Caco-2 (cell line): ENCODE data around the gene SRRM2. TPM values are rescaled to one million over a fixed set of nuclear protein-coding genes. Genes with fewer than 3 reads are reported as not detected.

Experiments used
- BruUV-seq: library from RNA; stranded (reverse); fragments of 400-500 nt; replicated peaks from 2 replicates; lab custom pipeline; 2021; lab: Mats Ljungman, UMichigan
- CTCF ChIA-PET: fragments of 300-600 bp; sonication (Branson Sonifier 250); formaldehyde crosslinking; loops from one replicate; lab custom pipeline; 2022; ENCODE audit warnings: antibody characterized with exemption; lab: Charles Lee
- POLR2A ChIA-PET: fragments of 300-600 bp; sonication (Branson Sonifier 250); formaldehyde crosslinking; loops from one replicate; lab custom pipeline; 2022; ENCODE audit warnings: antibody characterized with exemption; lab: Charles Lee
- DNase-seq, 2 experiments: peaks; one replicate each; pipeline versions ENCODE4 v3.0.0 to v3.0.0-alpha.2; 2020 to 2022
- H3K27me3 ChIP-seq: replicated peaks from 2 replicates; pipeline ENCODE4 v1.6.0; 2011; ENCODE audit warnings: low read length; ENCODE audit not compliant: control insufficient read depth, insufficient read depth
- H3K36me3 ChIP-seq: 2 replicates; pipeline ENCODE4 v1.5.1; 2011; ENCODE audit warnings: low read length; ENCODE audit not compliant: control insufficient read depth, insufficient read depth
- H3K4me1 ChIP-seq: fragments of 250-450 bp; sonication (Bioruptor Pico); 2 replicates; pipeline ENCODE4 v1.5.1; 2020; ENCODE audit warnings: mild to moderate bottlenecking
- H3K4me3 ChIP-seq: 2 replicates; pipeline ENCODE4 v1.5.1; 2011; ENCODE audit warnings: low read depth, mild to moderate bottlenecking, control low read depth, low read length
- H3K9me3 ChIP-seq: fragments of 250-450 bp; sonication (Bioruptor Pico); 2 replicates; pipeline ENCODE4 v1.5.1; 2020; ENCODE audit warnings: mild to moderate bottlenecking, moderate library complexity
- H3K27ac Mint-ChIP-seq: one replicate; pipeline ENCODE4 v1.8.0; 2022; ENCODE audit warnings: mixed read lengths; ENCODE audit not compliant: unreplicated experiment
- H3K27me3 Mint-ChIP-seq: one replicate; pipeline ENCODE4 v1.8.0; 2022; ENCODE audit warnings: mixed read lengths; ENCODE audit not compliant: insufficient read depth, unreplicated experiment
- H3K36me3 Mint-ChIP-seq: one replicate; pipeline ENCODE4 v1.8.0; 2022; ENCODE audit warnings: mild to moderate bottlenecking, mixed read lengths; ENCODE audit not compliant: insufficient read depth, unreplicated experiment
- H3K4me1 Mint-ChIP-seq: one replicate; pipeline ENCODE4 v1.8.0; 2022; ENCODE audit warnings: low read depth, mixed read lengths; ENCODE audit not compliant: unreplicated experiment
- H3K4me3 Mint-ChIP-seq: one replicate; pipeline ENCODE4 v1.8.0; 2022; ENCODE audit warnings: mild to moderate bottlenecking, moderate library complexity, mixed read lengths; ENCODE audit not compliant: unreplicated experiment
- H3K9me3 Mint-ChIP-seq: one replicate; pipeline ENCODE4 v1.8.0; 2022; ENCODE audit warnings: mixed read lengths; ENCODE audit not compliant: unreplicated experiment
- intact Hi-C: fragments of 100-400 bp; cut with micrococcal nuclease; formaldehyde crosslinking; loops from one replicate; pipeline ENCODE4 v1.10.0; 2022; ENCODE audit not compliant: unreplicated experiment
- total RNA-seq: library from RNA; stranded (reverse); gene quantifications from 2 replicates; pipeline ENCODE4 v1.2.3, GENCODE V29; 2022
- TF ChIP-seq, protein P1 (sequence below), 2 experiments: fragments of 200-600 bp in 1 of 2; IDR thresholded peaks; 1 replicate in 1 of 2; 2 replicates in 1 of 2; pipeline versions ENCODE4 v1.5.1 to v1.8.0; 2011 to 2022; ENCODE audit warnings: antibody characterized with exemption in 1 of 2, control low read depth in 1 of 2, inconsistent platforms in 1 of 2, low read depth in 1 of 2, low read length in 1 of 2, mild to moderate bottlenecking in 1 of 2, moderate library complexity in 1 of 2; ENCODE audit not compliant: insufficient read depth in 1 of 2, severe bottlenecking in 1 of 2, unreplicated experiment in 1 of 2

Gene SRRM2
- total RNA-seq, 1 experiment from 2014 or later = 332 TPM

DNA sequence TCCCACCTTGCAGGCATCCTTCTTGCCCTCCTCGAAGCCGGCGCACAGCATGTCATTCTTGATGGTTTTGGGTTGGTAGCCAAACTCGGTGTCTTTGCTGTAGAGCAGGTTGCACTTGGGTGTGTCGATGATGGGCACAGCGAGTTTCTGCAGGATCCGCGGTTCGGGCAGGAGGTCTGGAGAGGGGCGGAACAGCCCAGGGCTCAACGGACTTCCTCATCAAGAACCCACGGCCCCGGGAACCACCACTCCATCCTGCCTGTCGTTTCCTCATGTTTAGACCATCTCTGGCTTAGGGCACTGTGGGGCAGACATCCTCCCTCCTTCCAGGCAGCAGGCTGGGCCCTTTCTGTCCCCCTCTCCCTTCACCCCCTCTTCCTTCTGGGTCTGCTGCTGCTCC, 38.9 kb upstream of the SRRM2 start:
- no peaks in the 10 kb centered on the region for H3K4me1 Mint-ChIP-seq
- H3K4me3 Mint-ChIP-seq = no peak overlapping the region
- peaks cover 11% of the 10 kb centered on the region for H3K36me3 Mint-ChIP-seq
- H3K9me3 Mint-ChIP-seq = no peaks in the 10 kb centered on the region
- Histone ChIP-seq H3K9me3 (no peaks in the 10 kb centered on the region), H3K27me3 (no peaks in the 10 kb centered on the region), H3K4me1 (peaks cover under 1% of the 10 kb centered on the region), H3K4me3 (no peak overlapping the region), H3K36me3 (no peaks in the 10 kb centered on the region)
- intact Hi-C loops = no loop called here
- no peak overlapping the region for H3K27ac Mint-ChIP-seq
- ChIA-PET CTCF (no interaction called here), POLR2A (no interaction called here)
- no peak for DNase-seq
- TF ChIP-seq, protein P1, sequence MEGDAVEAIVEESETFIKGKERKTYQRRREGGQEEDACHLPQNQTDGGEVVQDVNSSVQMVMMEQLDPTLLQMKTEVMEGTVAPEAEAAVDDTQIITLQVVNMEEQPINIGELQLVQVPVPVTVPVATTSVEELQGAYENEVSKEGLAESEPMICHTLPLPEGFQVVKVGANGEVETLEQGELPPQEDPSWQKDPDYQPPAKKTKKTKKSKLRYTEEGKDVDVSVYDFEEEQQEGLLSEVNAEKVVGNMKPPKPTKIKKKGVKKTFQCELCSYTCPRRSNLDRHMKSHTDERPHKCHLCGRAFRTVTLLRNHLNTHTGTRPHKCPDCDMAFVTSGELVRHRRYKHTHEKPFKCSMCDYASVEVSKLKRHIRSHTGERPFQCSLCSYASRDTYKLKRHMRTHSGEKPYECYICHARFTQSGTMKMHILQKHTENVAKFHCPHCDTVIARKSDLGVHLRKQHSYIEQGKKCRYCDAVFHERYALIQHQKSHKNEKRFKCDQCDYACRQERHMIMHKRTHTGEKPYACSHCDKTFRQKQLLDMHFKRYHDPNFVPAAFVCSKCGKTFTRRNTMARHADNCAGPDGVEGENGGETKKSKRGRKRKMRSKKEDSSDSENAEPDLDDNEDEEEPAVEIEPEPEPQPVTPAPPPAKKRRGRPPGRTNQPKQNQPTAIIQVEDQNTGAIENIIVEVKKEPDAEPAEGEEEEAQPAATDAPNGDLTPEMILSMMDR (IDR thresholded peaks at IDR 0.05; ENCODE audit: insufficient read depth in 1 of 2, low read depth in 1 of 2, low read length in 1 of 2, severe bottlenecking in 1 of 2, unreplicated experiment in 1 of 2) = no peak
- no TSS peak for BruUV-seq
- peaks cover 3% of the 10 kb centered on the region for H3K27me3 Mint-ChIP-seq

DNA sequence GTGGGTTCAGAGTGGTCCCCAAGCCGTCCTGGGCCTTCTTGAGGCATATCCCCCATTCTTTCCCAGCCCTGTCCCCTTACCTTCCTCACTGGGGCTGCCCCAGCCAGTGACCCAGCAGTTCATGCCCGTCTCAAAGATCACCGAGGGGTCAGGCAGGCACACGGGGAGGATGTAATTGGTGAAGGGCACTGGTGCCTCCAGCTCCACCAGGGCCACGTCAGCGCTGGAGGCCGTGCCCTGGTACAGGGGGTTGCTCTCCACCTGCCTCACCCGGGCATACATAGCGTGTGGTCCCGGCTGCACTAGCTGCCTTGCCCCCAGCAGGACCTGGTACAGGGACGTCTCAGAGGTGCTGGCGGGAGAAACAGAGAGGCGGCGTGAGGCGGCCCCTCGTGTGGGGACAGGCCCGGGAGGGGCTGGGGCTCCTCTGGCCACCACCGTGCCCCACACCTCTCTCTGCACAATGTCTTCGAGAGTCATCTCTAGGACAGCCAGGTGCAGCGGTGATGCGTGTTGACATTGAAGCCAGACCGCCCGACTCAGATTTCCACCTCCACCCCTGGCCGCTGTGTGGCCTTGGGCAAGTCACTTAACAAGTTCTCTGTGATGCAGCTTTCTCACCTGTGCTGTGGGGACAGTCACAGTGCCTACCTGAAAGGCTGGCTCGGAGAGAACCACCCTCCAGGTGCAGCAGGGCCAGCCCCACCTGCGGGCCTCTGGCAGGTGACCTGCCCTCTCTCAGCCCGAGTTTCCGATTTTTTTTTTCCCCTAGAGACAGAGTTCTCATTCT, 38.3 kb upstream of the SRRM2 start:
- Mint-ChIP-seq H3K9me3 (no peaks in the 10 kb centered on the region), H3K27ac (no peak overlapping the region), H3K4me1 (no peaks in the 10 kb centered on the region), H3K27me3 (peaks cover 3% of the 10 kb centered on the region), H3K36me3 (peaks cover 11% of the 10 kb centered on the region), H3K4me3 (no peak overlapping the region)
- no peaks in the 10 kb centered on the region for H3K27me3 ChIP-seq
- TF ChIP-seq, protein P1 (IDR thresholded peaks at IDR 0.05; ENCODE audit: insufficient read depth in 1 of 2, low read depth in 1 of 2, low read length in 1 of 2, severe bottlenecking in 1 of 2, unreplicated experiment in 1 of 2) = no peak
- intact Hi-C loops = no loop called here
- ChIA-PET CTCF (no interaction called here), POLR2A (no interaction called here)
- H3K9me3 ChIP-seq = no peaks in the 10 kb centered on the region
- H3K36me3 ChIP-seq = no peaks in the 10 kb centered on the region
- no TSS peak for BruUV-seq
- no peak overlapping the region for H3K4me3 ChIP-seq
- no peak for DNase-seq
- peaks cover 7% of the 10 kb centered on the region for H3K4me1 ChIP-seq

DNA sequence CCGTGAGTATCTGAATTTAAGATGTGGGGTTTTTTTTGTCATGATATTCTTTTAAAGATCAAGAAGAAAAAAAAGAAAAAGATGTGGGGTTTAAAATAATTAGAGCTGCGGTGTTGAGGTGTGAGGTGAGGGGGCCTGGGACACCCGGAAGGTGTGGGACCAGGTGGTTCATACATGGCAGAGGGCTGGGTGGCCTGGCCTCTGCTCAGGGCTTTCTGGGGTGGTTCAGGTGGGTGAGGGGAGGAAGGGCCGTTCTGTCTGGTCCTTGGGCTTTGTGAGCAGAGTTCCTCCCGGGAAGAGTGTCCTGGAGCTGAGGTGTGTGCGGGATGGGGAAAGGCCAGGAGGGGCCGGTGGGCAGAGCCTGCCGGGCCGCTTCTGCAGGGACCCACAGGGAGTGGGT, 37.4 kb upstream of the SRRM2 start:
- intact Hi-C loops = no loop called here
- H3K4me1 Mint-ChIP-seq = no peaks in the 10 kb centered on the region
- TF ChIP-seq, protein P1 (IDR thresholded peaks at IDR 0.05; ENCODE audit: insufficient read depth in 1 of 2, low read depth in 1 of 2, low read length in 1 of 2, severe bottlenecking in 1 of 2, unreplicated experiment in 1 of 2) = no peak
- DNase-seq = no peak
- no TSS peak for BruUV-seq
- H3K9me3 ChIP-seq = no peaks in the 10 kb centered on the region
- no peaks in the 10 kb centered on the region for H3K27me3 ChIP-seq
- H3K4me1 ChIP-seq = peaks cover 16% of the 10 kb centered on the region
- H3K36me3 Mint-ChIP-seq = peaks cover 11% of the 10 kb centered on the region
- H3K27ac Mint-ChIP-seq = no peak overlapping the region
- H3K27me3 Mint-ChIP-seq = peaks cover 3% of the 10 kb centered on the region
- no peaks in the 10 kb centered on the region for H3K9me3 Mint-ChIP-seq
- H3K36me3 ChIP-seq = no peaks in the 10 kb centered on the region
- ChIA-PET POLR2A (no interaction called here), CTCF (no interaction called here)
- H3K4me3 ChIP-seq = no peak overlapping the region
- H3K4me3 Mint-ChIP-seq = no peak overlapping the region
